ENCODE results near the gene MRPL14. TPM values are rescaled to one million over a fixed set of nuclear protein-coding genes. Genes with fewer than 3 reads are reported as not detected.

Gene MRPL14
- total RNA-seq, 3 donors from 2014 or later: 41.0 to 57.2 (median 56.8) TPM

DNA sequence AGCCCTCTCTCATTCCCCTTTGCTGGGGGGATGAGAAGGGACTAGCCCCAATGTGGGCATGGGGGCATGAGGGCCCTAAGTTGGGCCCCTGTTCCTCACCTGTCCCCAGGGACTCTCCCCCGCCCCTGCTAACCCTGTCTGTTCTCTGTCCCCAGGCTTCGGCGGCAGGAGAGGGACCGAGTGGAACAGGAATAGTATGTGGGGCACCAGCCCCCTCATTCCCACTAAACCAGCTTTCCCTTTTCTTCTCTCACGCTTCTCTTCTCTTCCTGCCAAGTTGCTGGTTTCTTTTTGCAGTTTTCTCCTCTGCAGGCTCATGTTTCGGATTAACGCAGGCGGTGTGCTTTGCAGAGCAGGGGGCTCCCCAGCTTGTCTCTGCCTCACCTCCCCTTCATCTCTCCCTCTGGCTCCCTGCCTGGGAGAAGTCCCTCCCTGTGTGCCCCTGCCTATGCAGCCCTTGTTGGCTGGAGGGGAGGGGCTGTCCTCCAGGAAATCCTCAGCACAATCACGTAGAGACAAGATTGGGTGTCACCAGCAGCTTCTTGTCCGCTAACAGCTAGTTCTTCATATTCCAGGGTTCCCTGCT lies 8.0 kb upstream of the MRPL14 start:
- H3K4me1 ChIP-seq (ENCODE audit: low read depth): peaks cover 27% of the 10 kb centered on the region
- H3K36me3 ChIP-seq (ENCODE audit: low read depth): no peaks in the 10 kb centered on the region
- ATAC-seq (no peak), DNase-seq (no peak)
- intact Hi-C loops (cut with DNase I, micrococcal nuclease): no loop called here
- no peak overlapping the region for H3K4me3 ChIP-seq
- H3K9me3 ChIP-seq: no peaks in the 10 kb centered on the region
- TF ChIP-seq, protein P1, sequence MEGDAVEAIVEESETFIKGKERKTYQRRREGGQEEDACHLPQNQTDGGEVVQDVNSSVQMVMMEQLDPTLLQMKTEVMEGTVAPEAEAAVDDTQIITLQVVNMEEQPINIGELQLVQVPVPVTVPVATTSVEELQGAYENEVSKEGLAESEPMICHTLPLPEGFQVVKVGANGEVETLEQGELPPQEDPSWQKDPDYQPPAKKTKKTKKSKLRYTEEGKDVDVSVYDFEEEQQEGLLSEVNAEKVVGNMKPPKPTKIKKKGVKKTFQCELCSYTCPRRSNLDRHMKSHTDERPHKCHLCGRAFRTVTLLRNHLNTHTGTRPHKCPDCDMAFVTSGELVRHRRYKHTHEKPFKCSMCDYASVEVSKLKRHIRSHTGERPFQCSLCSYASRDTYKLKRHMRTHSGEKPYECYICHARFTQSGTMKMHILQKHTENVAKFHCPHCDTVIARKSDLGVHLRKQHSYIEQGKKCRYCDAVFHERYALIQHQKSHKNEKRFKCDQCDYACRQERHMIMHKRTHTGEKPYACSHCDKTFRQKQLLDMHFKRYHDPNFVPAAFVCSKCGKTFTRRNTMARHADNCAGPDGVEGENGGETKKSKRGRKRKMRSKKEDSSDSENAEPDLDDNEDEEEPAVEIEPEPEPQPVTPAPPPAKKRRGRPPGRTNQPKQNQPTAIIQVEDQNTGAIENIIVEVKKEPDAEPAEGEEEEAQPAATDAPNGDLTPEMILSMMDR (IDR thresholded peaks at IDR 0.05): no peak

DNA sequence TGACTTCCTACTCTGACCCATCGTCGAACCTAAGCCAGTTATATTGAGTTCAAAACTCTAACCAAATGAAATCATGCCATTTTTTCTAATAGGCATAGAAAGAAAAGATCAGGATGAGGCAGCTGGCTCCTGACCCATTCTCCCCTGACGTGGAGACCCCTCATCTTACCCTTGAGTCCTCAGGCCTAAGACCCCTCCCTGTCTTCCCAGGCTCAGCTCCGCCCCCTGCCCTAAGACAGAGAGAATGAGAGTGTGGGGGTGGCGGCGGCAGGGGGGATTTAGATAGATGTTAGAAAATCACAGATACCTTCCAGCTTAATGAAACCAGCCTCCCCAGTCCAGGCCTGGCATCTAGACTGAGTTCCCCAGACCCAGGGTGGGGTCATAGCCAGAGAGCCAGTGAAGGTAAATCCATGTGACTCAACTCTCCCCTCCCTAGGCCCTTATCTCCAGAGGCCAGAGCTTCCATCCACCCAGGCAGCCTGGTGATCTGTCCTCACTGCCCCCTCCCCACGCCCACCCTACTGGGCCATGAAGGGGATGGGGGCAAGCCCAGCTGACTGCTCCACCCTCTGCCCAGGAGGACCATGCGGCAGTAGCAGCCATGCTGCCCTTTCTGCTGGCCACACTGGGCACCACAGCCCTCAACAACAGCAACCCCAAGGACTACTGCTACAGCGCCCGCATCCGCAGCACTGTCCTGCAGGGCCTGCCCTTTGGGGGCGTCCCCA lies 6.9 kb upstream of the MRPL14 start:
- DNase-seq: peak in 1 of 3 donors; percentile 29

DNA sequence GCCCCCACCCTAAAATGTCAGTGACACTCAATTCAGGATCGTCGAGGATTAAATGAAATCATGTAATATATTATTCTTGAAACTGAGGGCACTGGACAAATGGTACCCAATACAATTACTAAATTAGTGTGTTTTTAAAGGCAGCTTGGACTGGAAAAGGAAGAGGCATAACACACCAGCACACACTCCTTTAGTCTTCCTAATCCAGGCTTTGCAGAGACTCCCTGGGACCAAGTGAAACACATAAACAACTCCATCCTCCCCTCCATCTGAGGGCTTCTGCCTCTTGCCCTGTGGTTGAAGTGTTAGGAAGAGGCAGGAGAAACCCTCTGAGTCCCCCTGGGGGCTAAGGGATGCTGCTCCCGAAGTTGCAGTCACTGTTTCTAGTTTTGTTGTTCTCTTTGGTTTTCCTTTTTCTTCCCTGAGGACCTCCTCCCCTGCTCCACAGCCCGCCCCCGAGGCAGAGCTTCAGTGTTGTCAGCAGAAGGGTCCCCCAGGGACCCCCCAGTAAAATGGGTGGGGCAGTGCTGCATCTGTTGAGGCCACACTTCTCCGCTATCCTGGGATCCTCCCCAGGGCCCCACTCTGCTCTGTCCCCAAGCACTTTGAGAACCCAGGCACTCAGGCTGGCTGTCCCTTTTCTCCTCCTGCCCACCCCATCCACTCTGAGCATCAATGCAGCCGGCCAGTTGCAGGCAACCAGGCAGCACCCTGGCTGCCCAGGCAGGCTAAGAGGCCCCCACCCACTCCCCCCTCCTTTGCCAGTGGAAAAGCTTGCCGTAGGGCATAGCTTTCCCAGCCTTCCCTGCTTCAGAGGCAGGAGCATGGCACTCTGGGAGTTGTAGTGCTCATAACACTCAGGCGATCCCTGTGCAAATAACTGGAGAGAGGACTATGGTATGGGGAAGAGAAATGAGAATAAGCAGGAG lies 6.0 kb upstream of the MRPL14 start:
- no peaks in the 10 kb centered on the region for H3K36me3 ChIP-seq (ENCODE audit: low read depth)
- DNase-seq: peak in 2 of 3 donors; percentile 77 to 78
- peak; percentile 90 for ATAC-seq
- no peaks in the 10 kb centered on the region for H3K9me3 ChIP-seq
- no peak overlapping the region for H3K4me3 ChIP-seq
- peaks cover 32% of the 10 kb centered on the region for H3K4me1 ChIP-seq (ENCODE audit: low read depth)
- intact Hi-C loops (cut with DNase I, micrococcal nuclease): no loop called here
- TF ChIP-seq, protein P1 (IDR thresholded peaks at IDR 0.05): no peak

More for the DNA sequence above, 6.9 kb upstream of the MRPL14 start:
- TF ChIP-seq, protein P1 (IDR thresholded peaks at IDR 0.05): no peak
- Histone ChIP-seq H3K4me1 (ENCODE audit: low read depth) (peaks cover 27% of the 10 kb centered on the region), H3K36me3 (ENCODE audit: low read depth) (no peaks in the 10 kb centered on the region), H3K9me3 (no peaks in the 10 kb centered on the region), H3K4me3 (no peak overlapping the region)
- ATAC-seq: no peak
- intact Hi-C loops (cut with DNase I, micrococcal nuclease): no loop called here

DNA sequence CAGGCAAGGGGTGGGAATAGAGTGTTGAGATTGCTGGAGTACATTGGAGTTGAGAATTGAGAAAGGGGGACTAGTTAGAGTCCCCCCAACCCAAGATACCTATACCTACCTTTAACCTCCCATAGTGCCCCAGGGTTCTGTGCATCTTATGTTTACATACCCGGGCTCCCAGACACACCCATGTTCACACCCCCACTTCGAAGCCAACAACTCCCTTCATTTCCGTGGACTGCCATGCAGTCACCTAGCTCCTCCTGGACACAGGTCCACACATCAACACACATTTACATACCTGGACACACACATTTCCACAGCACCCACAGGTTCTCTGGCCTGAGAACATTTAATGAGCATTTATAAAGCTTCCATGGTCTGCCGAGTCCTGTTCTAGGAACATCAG lies 5.2 kb upstream of the MRPL14 start:
- Histone ChIP-seq H3K36me3 (ENCODE audit: low read depth) (no peaks in the 10 kb centered on the region), H3K4me1 (ENCODE audit: low read depth) (peaks cover 33% of the 10 kb centered on the region), H3K4me3 (no peak overlapping the region), H3K9me3 (no peaks in the 10 kb centered on the region)
- peak in 2 of 3 donors; percentile 64 to 79 for DNase-seq
- intact Hi-C loops (cut with DNase I, micrococcal nuclease): no loop called here
- ATAC-seq: peak; percentile 76
- TF ChIP-seq, protein P1 (IDR thresholded peaks at IDR 0.05): no peak

DNA sequence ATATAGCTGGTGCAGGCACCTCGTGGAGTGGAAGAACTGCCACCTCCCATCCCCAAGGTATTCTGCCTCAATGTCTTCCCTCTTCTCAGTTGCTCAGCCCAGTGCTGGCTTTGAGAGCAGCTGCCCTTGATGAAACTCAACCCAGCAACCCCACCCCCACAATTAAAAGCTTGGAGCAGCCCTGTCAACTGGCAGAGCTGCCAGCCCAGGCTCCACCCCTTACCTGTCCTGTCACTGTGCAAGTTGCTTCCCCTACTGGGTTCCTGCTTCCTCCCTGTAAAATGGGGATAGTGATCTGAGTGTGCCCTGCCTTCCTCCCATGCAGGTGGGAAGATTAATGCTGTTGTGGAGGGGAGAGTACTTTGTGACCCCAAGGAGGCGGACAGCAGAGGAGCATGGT lies 4.6 kb upstream of the MRPL14 start:
- Histone ChIP-seq H3K9me3 (no peaks in the 10 kb centered on the region), H3K4me3 (no peak overlapping the region), H3K4me1 (ENCODE audit: low read depth) (peaks cover 33% of the 10 kb centered on the region), H3K36me3 (ENCODE audit: low read depth) (no peaks in the 10 kb centered on the region)
- intact Hi-C loops (cut with DNase I, micrococcal nuclease): no loop called here
- peak; percentile 54 for ATAC-seq
- TF ChIP-seq, protein P1 (IDR thresholded peaks at IDR 0.05): no peak
- peak; percentile 79 to 81 (median 80) for DNase-seq

Measured in mucosa of descending colon (tissue), 3 donors.